ENCODE measurements around the gene SYMPK. TPM values are rescaled to one million over a fixed set of nuclear protein-coding genes. Genes with fewer than 3 reads are reported as not detected.

SYMPK gene
- total and polyA plus RNA-seq, 10 donors: 56.3 to 148 (median 75.9) TPM

DNA sequence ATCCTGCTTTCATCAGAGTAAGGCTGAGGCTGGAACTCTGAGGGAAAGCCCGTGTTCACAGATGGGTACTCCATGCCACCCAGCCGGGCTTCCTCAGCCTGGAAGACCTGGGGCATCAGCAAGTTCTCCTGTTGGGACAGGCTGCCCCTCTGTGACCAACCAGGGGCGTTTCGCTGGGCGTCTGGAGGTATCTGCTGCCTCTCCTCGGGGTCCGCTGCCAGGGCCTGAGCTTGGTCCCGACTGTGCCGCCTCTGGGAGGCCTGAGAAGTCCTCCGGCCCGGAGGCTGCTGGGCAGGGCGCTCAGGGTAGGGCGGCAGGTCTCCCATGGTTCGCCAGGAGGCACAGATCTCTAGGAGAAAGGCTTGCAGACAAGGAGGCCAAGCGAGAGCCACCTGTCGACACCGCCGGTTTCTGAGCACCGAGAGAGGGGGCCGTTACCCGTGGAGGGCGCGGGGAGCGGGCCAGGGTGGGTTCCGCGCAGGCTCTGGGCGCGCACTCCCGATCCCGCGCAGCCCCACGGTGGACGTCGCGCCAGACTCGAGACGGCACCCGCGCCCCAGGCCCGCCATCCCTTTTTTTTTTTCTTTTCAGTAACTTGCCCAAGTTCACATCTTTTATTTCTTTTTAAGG lies 48.0 kb downstream of the SYMPK start, which contains the start of gene RSPH6A:
TSS of gene RSPH6A (minus strand) at position 458 of the 630 bp plus-strand sequence. CDS start at position 326, 132 bp downstream.
- TF ChIP-seq POLR2AphosphoS5 (IDR thresholded peaks at IDR 0.05) (peak in 1 of 3 donors; percentile 37), POLR2A (IDR thresholded peaks at IDR 0.05) (no peak)
- Histone ChIP-seq H3K27ac (no peak within 1 kb of the TSS), H3K27me3 (replicated peaks in 1 of 7) (peaks cover 0 to 46% (median 3%) of the 10 kb centered on the region in 7 donors), H3K4me3 (peak within 1 kb of the TSS in 7 of 8 donors; percentile 8 to 62 (median 27)), H3K36me3 (peaks cover 0 to 48% (median 8%) of the 10 kb centered on the region in 6 donors), H3K4me1 (peaks cover 0 to 38% (median 23%) of the 10 kb centered on the region in 6 donors), H3K9me3 (no peaks in the 10 kb centered on the region)
- intact Hi-C loops (cut with DNase I; ENCODE audit: low total_unique reads): no loop called here
- 22 to 33% (median 27%) methylated on average over 35 to 40 of the region's 40 CpGs for WGBS, 5 donors
- no peak for DNase-seq

DNA sequence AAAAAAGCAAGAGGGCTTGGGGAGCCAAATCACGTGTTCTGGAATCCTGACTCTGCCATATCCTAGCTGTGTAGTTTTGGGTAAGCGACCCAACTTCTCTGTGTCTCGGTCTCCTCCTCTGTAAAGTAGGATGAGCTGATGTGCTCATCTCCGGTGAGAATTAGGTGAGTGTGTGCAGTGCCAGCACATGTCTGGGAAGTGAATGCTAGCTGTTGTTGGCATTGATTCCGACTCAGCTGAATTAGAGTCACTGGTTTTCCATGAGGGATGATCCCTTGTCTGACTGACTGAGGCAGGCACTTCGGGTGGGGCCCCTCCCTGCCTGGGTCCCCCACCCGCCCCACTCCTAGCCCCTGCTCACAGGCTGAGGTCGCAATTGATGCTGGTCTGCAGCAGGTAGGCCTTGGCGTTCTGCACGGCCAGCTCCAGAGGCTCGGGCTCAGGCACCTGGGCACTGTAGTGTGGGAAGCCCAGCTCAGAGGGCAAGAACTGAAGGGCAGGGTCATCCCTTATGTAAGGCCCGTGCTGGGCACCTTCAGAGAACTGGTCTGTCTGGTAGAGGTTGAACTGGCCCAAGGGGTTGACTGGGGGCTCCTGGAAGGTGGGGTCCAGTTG lies 48.7 kb downstream of the SYMPK start:
- peaks cover 0 to 41% (median 1%) of the 10 kb centered on the region in 6 donors for H3K36me3 ChIP-seq
- H3K27ac ChIP-seq: no peak overlapping the region
- no peak for TF ChIP-seq POLR2AphosphoS5 (IDR thresholded peaks at IDR 0.05)
- TF ChIP-seq, protein P1, sequence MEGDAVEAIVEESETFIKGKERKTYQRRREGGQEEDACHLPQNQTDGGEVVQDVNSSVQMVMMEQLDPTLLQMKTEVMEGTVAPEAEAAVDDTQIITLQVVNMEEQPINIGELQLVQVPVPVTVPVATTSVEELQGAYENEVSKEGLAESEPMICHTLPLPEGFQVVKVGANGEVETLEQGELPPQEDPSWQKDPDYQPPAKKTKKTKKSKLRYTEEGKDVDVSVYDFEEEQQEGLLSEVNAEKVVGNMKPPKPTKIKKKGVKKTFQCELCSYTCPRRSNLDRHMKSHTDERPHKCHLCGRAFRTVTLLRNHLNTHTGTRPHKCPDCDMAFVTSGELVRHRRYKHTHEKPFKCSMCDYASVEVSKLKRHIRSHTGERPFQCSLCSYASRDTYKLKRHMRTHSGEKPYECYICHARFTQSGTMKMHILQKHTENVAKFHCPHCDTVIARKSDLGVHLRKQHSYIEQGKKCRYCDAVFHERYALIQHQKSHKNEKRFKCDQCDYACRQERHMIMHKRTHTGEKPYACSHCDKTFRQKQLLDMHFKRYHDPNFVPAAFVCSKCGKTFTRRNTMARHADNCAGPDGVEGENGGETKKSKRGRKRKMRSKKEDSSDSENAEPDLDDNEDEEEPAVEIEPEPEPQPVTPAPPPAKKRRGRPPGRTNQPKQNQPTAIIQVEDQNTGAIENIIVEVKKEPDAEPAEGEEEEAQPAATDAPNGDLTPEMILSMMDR (IDR thresholded peaks at IDR 0.05 in 8 of 11, conservative IDR thresholded peaks at IDR 0.05 in 3 of 11): no peak
- TF ChIP-seq POLR2A (IDR thresholded peaks at IDR 0.05): no peak
- intact Hi-C loops (cut with DNase I; ENCODE audit: low total_unique reads): no loop called here
- no peak for DNase-seq
- peaks cover 0 to 45% (median 27%) of the 10 kb centered on the region in 6 donors for H3K4me1 ChIP-seq
- H3K9me3 ChIP-seq: no peaks in the 10 kb centered on the region
- 85 to 94% (median 93%) methylated on average over 11 to 12 of the region's 12 CpGs for whole genome bisulfite sequencing, 5 donors
- H3K27me3 ChIP-seq (replicated peaks in 1 of 7): peaks cover 0 to 46% (median 3%) of the 10 kb centered on the region in 7 donors
- H3K4me3 ChIP-seq: no peak overlapping the region

DNA sequence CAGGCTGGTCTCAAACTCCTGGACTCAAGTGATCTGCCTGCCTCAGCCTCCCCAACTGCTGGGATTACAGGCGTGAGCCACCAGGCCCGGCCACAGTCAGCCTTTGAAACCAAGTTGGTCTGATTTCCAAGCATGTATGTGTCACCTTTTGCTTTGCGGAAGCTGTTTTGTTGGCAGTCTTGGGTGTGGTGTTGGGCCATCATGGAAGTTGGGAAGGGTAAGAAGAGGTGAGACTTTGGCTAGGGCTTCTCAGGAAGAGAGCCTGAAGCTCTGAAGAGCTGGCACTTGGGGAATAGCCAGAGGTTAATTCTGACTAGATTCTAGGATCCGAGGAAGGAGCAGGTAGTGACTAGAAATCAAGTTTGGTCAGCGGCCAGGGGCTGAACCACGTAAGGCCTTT lies 50.6 kb downstream of the SYMPK start:
- TF ChIP-seq POLR2A (IDR thresholded peaks at IDR 0.05): no peak
- TF ChIP-seq, protein P1 (IDR thresholded peaks at IDR 0.05 in 8 of 11, conservative IDR thresholded peaks at IDR 0.05 in 3 of 11): no peak
- TF ChIP-seq POLR2AphosphoS5 (IDR thresholded peaks at IDR 0.05): no peak
- H3K9me3 ChIP-seq: no peaks in the 10 kb centered on the region
- peaks cover 0 to 38% (median 25%) of the 10 kb centered on the region in 6 donors for H3K4me1 ChIP-seq
- WGBS, 5 donors: 91 to 94% (median 93%) methylated on average over 6 of the region's 6 CpGs
- peaks cover 0 to 49% (median 3%) of the 10 kb centered on the region in 7 donors for H3K27me3 ChIP-seq (replicated peaks in 1 of 7)
- DNase-seq: no peak
- intact Hi-C loops (cut with DNase I; ENCODE audit: low total_unique reads): no loop called here
- H3K4me3 ChIP-seq: no peak overlapping the region
- no peak overlapping the region for H3K27ac ChIP-seq
- peaks cover 0 to 23% (median 0%) of the 10 kb centered on the region in 6 donors for H3K36me3 ChIP-seq

DNA sequence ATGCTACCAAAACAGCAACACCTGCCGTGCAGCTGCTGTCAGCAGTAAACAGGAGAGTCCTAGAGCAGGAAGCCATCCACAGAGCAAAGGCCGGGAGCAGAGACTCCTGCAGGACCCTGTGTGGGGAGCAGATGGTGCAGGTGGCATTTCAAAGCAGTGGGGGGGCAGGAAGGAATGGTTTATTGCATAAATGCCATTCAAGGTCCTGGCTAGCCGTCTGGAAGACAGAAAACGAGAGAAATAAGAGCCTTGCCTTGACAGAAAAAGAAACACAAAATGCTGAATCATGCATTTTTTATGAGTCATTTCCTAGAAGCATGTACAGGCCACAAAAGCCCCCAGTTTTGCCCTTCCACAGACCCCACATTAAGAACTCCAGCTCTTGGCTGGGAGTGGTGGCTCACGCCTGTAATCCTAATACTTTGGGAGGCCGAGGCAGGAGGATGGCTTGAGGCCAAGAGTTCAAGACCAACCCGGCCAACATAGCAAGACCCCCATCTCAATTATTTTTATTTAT lies 53.2 kb downstream of the SYMPK start:
- Histone ChIP-seq H3K27me3 (replicated peaks in 1 of 7) (peaks cover 0 to 30% (median 0%) of the 10 kb centered on the region in 7 donors), H3K4me3 (no peak overlapping the region), H3K9me3 (no peaks in the 10 kb centered on the region), H3K4me1 (peaks cover 0 to 12% (median 6%) of the 10 kb centered on the region in 6 donors), H3K27ac (no peak overlapping the region), H3K36me3 (peaks cover 0 to 6% (median 0%) of the 10 kb centered on the region in 6 donors)
- WGBS, 5 donors: 17 to 25% (median 18%) methylated on average over 7 of the region's 7 CpGs
- TF ChIP-seq POLR2A (IDR thresholded peaks at IDR 0.05): no peak
- TF ChIP-seq, protein P1 (IDR thresholded peaks at IDR 0.05 in 8 of 11, conservative IDR thresholded peaks at IDR 0.05 in 3 of 11): no peak
- TF ChIP-seq POLR2AphosphoS5 (IDR thresholded peaks at IDR 0.05): no peak
- intact Hi-C loops (cut with DNase I; ENCODE audit: low total_unique reads): no loop called here
- DNase-seq: no peak

Data from spleen (tissue), 11 donors.